ENCODE results near the gene C19orf25.

- TF ChIP-seq GATA2 (IDR thresholded peaks at IDR 0.05; ENCODE audit: low read depth, low read length) (no peak), GATA3 (IDR thresholded peaks at IDR 0.05; ENCODE audit: low read depth, low read length) (no peak)
Measured at GRCh38 chr19:1502433-1503088, 23.5 kb upstream of the C19orf25 start.
